GM19240 (cell line): Measurements from ENCODE around the gene TAS2R60.
A peak's percentile ranks its signal among the peaks of the same experiment; 100 is the strongest.
"Not testable (repeated sequence)": the region's sequence is repeated elsewhere in the genome, so short reads cannot be mapped to it uniquely, and the experiment has no call there.

Experiments
- DNase-seq: peaks from one replicate; pipeline ENCODE4 v3.0.0; 2011; ENCODE audit warnings: low spot score; ENCODE audit not compliant: insufficient read length

The TAS2R60 gene

DNA sequence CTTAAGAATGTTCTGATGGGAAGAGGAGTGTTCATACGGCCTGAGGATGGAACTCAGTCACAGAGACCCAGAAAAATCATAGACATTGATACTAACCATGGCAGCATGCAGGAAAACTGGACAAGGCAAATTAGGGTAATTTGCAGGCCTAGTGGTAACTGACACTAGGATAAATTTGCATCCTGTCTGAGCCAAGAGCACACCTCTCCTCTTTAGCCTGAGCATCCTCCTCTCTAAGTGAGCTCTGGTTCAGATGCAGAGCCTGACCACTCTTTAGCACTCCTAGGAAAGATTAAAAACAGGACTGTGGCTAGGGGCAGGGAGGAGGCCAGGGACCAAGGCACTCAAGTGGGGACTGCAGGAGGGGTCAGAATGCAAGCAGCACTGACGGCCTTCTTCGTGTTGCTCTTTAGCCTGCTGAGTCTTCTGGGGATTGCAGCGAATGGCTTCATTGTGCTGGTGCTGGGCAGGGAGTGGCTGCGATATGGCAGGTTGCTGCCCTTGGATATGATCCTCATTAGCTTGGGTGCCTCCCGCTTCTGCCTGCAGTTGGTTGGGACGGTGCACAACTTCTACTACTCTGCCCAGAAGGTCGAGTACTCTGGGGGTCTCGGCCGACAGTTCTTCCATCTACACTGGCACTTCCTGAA is 34.4 kb downstream of the TAS2R60 start, which contains the start of gene TAS2R41:
TSS of gene TAS2R41 (plus strand) at position 373 of the 650 bp plus-strand sequence. CDS start at position 373, 0 bp downstream.
- DNase-seq: no peak

DNA sequence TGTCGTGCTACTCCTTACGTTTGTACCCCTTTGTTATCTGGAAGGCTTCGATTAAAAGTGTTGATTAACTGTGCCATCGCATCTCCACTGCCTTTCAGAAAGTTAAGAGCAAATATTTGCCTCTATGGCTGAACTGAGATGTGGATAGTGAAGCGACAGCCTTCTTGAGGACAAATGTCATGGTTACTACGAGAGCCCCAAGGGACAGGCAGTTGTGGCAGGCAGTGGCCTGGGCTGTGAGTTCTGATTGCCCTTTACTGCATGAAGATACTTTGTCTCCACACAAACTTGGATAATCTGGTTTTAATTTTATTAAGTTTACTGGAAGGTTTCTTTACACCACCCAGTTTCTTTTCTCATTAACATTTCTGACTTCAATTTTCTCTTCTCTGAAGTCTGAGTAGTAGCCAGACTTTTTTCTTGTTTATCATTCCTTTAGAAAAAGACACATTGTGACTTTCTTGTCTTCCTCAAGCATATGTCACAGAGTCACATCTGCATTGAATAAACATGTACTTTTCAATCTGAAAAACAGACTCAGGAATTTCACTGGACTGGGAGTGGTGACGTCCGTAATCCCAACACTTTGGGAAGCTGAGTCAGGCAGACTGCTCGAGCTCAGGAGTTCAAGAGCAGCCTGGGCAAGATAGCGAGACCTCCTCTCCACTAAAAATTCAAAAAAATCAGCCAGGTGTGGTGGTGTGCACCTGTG is 36.0 kb downstream of the TAS2R60 start:
- no peak for DNase-seq

DNA sequence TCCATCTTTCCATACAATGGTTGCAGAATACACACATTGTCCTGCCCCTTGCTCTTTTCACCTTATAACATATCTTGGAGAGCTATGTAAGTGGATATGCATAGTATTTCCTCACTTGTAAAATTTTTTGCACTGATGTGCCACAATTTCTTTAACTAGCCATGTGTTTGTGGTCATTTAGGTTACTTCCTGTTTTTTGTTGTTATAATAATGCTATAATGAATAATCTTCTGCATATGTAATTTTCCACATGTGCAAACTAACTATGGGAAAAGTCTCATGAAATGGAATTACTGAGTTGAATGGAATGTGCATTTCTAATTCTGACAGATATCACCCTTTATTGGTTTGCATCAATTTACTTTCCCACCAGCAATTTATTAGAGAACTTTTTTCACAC is 37.2 kb downstream of the TAS2R60 start:
- no peak for DNase-seq

DNA sequence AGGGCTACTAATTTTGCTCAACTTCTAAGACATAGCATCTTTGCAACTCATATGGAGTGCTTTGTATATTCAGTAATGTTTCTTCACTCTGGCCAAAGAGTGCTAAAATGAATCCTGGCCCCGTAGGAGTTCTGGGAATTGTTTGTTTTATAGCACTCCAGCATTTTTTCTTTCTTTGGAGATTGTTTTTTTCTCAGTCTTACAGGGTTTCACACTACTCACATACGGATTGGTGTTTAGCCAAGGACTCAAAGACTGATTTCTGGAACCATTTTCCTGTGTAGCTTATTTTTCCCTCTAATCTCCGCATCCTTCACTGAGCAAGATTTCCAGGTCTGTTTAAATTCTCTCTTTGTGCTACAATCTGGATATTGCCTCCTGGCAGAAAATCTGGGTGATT is 40.9 kb downstream of the TAS2R60 start:
- DNase-seq: no peak

DNA sequence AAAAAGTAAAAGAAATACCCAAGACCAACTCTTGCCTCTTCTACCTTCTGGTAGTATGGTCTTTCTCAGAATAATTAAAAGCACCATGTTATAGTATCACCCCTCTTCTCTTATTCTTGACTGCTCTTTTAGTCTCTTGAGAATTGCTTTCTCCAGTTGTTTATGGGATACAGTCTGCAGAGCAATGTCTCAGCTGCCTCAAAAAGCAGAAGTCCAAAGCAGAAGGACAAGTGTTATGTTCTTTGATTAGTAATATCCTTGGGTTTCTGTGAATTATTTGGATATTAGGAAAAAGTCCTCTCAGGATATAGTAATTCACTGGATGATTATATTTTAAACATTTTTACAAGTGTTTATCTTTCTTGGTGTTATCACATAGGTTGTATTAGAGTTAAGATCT is 41.8 kb downstream of the TAS2R60 start:
- DNase-seq: no peak

DNA sequence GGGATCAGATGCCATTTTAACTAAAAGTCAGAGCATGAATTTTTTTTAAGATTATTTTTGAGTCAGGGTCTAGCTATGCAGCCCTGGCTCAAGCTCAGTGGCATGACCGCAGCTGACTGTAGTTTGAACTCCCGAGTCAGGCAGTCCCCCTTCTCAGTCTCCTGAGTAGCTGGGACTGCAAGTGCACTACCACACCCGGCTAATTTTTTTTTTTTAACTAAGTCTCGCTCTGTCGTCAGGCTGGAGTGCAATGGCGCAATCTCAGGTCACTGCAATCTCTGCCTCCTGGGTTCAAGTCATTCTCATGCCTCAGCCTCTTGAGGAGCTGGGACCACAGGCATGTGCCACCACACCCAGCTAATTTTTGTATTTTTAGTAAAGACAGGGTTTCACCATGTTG is 42.2 kb downstream of the TAS2R60 start:
- no peak for DNase-seq

DNA sequence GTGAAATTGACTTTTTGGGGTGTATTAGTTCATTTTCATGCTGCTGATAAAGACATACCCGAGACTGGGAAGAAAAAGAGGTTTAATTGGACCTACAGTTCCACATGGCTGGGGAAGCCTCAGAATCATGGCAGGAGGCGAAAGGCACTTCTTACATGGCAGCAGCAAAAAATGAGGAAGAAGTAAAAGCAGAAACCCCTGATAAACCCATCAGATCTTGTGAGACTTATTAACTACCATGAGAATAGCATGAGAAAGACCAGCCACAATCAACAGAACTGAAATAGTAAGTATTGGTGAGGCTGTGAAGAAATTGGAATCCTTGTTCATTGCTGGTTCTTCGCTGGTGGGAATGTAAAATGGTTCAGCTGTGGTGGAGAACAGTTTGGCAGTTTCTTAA is 43.0 kb downstream of the TAS2R60 start:
- not testable (repeated sequence) for DNase-seq

DNA sequence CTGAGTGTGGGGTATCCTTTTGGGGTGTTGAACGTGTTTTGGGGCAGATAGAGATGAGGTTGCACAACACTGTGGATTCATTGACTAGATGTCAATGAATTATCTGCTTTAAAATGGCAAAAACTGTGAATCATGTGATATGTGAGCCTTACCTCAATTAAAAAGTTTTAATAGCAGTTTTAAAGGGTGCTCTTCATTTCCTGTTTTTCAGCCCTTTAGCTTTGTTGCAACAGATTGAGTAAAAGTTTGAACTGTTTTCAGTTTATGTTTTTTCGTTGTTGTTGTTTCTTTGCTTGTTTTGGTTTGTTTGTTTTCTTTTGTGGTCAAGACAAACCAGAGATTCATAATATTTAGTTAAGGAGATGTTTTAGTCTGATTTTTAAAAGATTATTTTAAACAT is 43.8 kb downstream of the TAS2R60 start:
- DNase-seq: no peak

DNA sequence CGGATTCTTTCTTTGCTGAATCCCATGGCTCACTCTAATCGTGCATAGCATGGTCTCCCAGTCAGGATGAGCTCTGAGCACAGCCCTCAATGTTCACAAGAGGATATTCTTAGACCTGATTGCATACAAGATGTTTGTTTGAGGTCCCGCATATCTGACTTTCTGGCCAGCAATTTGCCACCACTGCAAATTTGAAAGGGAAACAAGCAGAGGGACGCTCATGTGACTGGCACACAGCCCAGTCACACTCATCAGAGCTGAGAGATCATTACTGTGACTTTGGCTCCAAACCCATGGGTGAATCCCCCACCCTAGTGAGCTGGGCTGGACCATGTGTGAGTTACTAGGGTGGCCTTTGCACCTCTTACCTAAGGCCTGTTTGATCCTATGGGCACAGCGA is 44.3 kb downstream of the TAS2R60 start:
- DNase-seq: no peak

DNA sequence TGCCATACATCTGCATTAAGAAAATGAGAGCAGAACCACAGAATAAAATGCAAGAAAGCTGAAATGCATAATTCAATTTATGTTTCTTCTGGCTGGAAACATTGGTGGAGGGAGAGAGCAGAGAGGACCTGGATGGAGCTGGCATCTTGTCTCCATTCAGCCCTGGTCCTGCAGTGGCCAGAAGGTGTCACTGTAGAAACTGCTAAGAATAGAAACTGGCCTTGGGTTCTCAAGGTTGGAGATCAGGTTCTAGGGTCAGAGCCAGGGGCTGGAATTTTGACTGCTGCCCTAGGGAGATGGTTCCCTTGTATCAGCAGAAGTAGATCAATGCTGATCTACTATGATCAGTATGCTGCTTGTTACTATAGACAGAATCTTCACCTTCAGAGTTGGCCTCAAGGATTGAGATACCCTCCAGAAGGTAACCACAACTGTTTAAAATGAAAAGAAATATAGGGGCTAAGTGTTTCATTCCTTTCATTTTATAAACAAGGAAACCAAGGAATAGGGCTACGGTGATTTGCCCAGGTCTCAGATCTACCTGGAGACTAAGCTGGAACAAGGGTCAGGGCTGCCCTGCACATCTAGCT is 47.6 kb downstream of the TAS2R60 start:
- no peak for DNase-seq

DNA sequence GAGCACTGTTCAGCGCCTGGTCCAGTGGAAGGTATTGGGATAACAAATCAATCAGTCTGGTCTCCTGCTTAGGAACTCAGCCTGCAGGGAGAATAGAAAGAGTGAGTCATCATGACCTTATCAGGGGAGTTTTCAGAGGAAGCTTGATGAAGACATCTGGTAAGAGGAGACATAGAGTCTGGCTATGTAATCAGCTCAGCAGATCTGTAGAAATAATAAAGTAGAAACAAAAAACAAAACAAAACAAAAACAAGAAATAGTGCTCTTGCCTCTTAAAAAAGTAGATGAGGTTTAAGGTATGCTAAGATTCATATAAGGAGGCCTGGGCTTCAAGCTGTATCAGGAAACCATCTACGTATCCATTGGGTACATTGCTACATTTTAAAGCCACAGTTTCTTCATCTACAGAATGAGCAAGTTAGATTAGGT is 48.8 kb downstream of the TAS2R60 start:
- DNase-seq: no peak

DNA sequence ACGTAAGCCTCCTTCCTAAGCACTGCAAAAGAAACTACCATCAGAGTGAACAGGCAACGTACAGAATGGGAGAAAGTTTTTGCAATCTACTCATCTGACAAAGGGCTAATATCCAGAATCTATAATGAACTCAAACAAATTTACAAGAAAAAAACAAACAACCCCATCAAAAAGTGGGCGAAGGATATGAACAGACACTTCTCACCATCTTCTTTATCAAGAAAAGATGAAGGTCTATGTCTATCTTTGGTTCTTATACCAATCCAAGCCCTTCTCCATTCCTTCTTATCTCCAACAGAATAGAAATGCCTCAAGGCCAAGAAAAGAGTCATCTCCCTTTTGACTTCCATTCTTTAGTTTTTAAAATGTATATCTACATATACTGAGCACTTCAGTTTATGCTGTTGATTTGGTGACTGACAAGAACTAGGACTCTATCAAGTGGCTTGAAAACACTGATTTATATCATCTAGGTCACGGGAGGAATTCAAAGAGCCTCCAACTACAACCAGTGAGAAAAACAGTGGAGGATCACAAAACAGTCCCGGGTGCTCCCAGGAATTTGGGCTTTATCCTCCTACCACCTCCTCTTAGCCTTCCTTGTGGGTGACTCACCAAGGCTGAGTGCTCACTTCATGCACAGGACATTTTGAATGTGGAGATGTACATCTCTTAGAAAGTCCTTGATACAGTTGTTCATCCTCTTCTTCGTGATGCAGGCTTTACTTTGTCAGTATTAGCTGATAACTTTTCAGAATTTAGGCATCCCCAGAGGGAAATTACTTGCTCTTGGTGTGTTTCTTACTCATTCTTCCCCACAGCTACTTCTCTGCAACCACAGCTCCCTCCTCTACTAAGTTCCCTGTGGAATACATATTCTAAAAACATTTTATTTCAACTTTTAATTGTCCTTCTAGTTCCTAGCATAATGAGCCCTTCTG is 49.8 kb downstream of the TAS2R60 start:
- DNase-seq: no peak

DNA sequence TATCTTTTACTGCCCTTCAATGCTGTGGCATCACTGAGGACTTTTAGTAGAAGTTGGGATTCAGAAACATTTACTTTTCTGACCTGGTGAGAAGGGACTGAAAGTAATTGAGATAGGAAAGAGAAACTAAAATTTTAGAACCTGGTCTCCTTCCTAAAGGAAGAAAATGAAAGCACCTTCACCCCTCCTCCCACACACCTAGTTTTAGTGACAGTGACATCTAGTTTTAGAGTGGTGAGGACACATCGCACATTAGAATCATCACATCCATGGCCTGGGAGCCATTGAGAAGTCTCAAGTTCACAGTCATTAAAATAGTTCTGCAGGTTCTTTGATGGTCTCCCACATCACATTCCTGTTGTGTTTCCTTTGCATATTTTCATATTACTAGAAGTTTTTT is 50.5 kb downstream of the TAS2R60 start:
- peak; percentile 5 for DNase-seq
